Neural progenitor cell (in vitro differentiated cells): ENCODE measurements around the gene KRT3.

Experiments
- EZH2 ChIP-seq: fragments of 200-600 bp; sonication (generic); IDR thresholded peaks from 2 replicates; pipeline ENCODE4 v1.6.1; 2017; ENCODE audit warnings: antibody characterized with exemption, mild to moderate bottlenecking, moderate library complexity
- EZH2phosphoT487 ChIP-seq: fragments of 200-600 bp; sonication (generic); IDR thresholded peaks from 2 replicates; pipeline ENCODE4 v1.6.1; 2017; ENCODE audit warnings: antibody characterized with exemption
- TF ChIP-seq, protein P1 (sequence below): fragments of 200-600 bp; sonication (generic); IDR thresholded peaks from 2 replicates; pipeline ENCODE4 v1.5.1; 2017; ENCODE audit warnings: antibody characterized with exemption, mild to moderate bottlenecking

DNA sequence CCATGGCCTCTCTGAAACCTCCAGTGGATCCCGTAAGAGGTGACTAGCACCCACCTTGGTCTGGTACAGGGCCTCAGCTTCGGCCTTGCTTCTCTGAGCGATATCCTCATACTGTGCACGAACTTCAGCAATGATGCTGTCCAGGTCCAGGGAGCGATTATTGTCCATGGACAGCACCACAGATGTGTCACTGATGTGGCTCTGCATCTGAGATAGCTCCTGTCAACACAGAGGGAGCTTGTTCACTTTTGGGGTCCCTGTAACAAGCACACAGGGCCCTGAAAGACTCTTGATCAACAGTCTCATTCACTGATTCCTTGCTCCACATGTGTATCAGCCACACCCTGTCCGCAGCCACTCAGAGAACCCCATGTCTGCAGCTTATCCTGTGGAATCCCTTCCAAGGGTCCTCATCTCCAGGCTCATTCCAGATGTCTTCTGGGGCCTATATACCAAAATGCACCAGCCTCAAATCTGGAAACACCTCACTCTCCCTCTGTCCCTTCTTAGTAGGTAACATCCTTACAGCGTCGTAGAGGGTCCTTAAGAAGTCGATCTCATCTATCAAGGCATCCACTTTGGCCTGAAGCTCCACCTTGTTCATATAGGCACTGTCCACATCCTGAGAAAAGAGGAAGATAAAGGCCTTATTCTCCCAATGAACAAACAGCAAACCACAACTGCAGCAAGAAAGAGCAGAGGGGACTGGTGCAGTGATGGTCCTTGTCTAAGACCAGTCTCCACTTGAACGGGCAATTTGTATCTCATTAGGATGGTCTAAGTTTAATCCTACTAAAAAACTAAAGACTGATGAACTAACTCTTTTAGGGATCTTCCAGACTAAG is 3.5 kb downstream of the KRT3 start:
- TF ChIP-seq EZH2 (no peak), EZH2phosphoT487 (no peak)
- TF ChIP-seq, protein P1, sequence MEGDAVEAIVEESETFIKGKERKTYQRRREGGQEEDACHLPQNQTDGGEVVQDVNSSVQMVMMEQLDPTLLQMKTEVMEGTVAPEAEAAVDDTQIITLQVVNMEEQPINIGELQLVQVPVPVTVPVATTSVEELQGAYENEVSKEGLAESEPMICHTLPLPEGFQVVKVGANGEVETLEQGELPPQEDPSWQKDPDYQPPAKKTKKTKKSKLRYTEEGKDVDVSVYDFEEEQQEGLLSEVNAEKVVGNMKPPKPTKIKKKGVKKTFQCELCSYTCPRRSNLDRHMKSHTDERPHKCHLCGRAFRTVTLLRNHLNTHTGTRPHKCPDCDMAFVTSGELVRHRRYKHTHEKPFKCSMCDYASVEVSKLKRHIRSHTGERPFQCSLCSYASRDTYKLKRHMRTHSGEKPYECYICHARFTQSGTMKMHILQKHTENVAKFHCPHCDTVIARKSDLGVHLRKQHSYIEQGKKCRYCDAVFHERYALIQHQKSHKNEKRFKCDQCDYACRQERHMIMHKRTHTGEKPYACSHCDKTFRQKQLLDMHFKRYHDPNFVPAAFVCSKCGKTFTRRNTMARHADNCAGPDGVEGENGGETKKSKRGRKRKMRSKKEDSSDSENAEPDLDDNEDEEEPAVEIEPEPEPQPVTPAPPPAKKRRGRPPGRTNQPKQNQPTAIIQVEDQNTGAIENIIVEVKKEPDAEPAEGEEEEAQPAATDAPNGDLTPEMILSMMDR: no peak
